HK-2 (cell line): ENCODE measurements around the gene DCAF5.
A peak's percentile ranks its signal among the peaks of the same experiment; 100 is the strongest.
"Not testable (repeated sequence)": the region's sequence is repeated elsewhere in the genome, so short reads cannot be mapped to it uniquely, and the experiment has no call there.

Source experiments
- DNase-seq: peaks from one replicate; pipeline ENCODE4 v3.0.0-alpha.2; 2018; ENCODE audit not compliant: unreplicated experiment

DCAF5 gene

GRCh38 chr14:69152902-69153151 is at the start of gene DCAF5:
Gene DCAF5 (minus strand): TSS chr14:69153119. CDS start chr14:69152978, 141 bp downstream.
- DNase-seq: peak; percentile 93

- no peak for DNase-seq
These were observed 46.9 kb upstream of the DCAF5 start for GRCh38 chr14:69199786-69200185.

DNA sequence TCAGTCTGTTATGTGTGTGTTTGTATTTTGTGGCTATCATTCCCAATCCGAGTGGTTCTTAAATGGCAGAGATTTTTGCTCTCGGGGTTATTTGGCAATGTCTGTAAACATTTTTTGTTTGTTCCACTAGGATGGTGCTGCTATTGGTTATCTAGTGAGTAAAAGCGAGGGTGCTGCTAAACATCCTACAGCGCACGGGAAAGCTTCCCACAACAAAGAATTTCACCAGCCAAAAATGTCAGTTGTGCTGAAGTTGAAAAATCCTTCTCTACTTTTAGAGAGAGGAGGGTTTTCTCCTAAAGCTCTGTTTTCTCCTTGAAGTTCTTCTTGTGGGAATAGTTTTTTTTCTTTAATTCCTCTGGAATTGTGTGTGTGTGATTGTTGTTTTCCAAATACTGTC is 40.8 kb upstream of the DCAF5 start:
- no peak for DNase-seq

DNA sequence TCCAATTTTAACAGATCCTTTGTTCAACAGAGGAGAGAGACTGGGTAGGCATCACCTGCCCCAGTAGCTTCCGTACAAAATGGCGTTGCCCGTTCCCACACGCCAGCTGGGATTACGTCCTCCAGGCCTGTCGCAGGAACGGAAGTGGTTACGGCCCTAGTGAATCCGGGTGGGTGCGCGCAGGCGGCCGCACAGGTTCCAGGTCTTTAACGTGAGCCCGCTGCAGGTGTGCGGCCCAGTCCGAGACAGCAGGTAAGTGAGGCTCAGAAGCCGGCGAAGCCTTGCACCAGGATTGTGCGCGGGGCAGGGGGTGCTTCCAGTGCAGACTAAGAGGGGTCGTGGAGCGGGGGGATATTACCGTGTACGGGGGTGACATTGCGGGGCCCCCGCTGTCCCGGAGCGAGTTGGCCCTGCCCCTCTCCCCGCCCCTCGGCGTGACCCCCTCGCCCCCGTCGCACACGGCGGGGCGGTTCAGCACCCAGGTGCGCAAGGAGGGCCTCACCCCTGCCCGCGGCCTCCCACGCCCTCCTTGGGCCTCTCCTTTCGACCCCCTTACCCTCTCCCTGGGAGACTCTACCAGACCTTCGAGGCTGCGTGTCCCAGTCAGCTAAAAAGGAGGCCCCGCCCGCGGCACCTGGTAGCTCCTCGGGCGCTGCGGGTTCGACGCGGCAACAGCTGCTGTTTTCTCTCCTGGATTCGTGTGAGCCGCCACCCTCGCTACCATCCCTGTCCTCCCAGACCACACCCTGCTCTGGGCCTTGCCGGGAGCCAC is 38.6 kb upstream of the DCAF5 start, which contains the start of gene EXD2:
TSS of gene EXD2 (plus strand) at position 159 of the 772 bp plus-strand sequence. CDS start 17,973 bp downstream, outside the sequence.
- DNase-seq: peak; percentile 88

DNA sequence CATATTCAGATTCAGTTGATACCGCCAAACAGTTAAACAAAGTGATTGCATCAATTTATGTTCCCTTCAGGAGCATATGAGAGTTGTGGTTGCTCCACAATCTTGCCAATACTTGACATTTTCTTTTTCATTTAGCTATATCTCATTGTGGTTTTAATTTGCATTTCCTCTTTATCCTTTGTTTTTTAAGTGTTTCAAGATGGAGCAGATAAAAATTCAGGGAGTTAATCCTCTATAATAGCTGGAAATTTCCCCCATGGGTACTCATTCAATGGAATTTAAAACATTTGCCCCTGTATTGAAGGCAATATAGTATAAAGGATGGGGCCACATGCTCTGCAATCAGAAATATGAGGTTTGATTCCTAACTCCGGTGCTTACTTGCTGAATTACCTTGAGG is 37.3 kb upstream of the DCAF5 start:
- DNase-seq: no peak

DNA sequence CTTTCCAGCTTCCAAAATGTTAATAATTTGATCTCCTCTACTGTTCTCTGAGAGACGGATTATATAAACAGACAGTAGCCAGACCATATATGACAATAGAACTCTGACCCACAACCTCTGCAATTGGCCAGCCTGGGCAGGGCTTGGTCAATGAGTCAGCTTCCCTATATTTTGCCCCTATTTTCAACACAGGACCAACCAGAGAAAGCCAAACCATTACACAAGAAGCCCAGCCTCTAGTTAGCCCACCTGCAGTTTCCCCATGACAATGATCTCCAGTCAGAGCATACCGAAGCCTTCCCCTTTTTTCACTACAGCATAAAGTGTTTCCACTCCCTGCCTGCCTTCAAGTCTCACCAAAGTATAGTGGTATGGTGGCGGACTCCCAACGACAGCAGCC is 30.8 kb upstream of the DCAF5 start:
- DNase-seq: no peak

DNA sequence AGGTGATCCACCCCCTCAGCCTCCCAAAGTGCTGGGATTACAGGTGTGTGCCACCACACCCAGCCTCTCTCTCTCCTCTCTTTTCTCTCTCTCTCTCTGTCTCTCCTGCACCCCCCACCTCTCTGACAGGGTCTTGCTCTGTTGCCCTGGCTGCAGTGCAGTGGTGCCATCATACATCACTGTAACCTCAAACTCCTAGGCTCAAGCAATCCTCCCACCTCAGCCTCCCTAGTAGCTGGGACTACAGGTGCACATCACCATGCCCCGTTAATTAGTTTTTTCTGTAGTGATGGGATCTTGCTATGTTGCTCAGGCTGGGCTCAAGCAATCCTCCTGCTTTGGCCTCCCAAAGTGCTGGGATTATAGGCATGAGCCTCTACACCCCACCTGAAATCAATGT is 29.7 kb upstream of the DCAF5 start:
- DNase-seq: not testable (repeated sequence)

GRCh38 chr14:69181491-69181890 is 28.6 kb upstream of the DCAF5 start:
- no peak for DNase-seq

GRCh38 chr14:69175130-69175529 is 22.2 kb upstream of the DCAF5 start:
- DNase-seq: no peak

DNA sequence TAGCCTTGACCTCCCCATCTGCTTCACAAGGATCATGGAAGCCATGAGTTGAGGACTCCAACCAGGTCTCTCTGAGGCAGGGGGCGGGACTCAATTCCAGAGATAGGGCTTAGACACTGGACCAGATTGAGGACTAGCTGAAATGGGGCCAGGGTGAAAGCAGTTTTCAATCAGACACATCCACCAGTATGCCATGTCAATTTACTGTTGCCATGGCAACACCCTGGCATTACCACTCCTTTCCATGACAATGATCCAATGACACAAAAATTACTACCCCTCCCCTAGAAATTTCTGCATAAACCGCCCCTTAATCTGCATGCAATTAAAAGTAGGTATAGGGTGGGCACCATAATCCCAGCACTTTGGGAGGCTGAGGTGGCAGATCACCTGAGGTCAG is 18.6 kb upstream of the DCAF5 start:
- DNase-seq: no peak

DNA sequence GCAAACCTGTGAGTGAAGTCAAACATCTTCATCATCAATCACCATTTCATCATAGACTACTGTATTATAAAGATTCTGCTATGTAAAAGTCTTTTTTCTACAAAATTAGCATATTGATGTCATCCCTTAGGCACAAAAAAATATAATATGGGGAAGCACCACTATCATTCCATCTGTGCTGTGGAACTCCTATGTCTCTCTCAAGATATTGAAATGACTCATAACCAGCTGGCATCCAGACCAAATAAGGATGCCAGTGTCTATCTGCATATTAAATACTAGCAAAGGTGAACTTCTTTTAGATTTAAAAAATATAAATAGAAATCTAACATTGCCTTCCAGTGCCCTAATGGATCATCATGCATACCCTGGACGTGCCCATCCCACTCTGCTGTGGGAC is 17.9 kb upstream of the DCAF5 start:
- no peak for DNase-seq

GRCh38 chr14:69165787-69166186 is 12.9 kb upstream of the DCAF5 start:
- DNase-seq: not testable (repeated sequence)

DNA sequence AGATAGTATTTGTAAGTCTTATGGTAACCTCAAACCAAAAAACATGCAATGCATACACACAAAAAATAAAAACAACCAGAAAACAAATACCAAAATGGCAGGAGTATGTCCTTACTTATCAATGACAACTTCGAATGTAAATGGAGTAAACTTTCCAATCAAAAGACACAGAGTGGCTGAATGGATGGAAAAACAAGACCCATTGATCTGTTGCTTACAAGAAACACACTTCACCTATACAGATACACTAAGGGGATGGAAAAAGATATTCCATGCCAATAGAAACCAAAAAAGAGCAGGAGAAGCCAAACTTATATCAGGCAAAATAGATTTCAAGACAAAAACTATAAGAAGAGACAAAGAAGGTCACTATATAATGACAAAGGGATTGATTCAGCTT is 8.7 kb upstream of the DCAF5 start:
- no peak for DNase-seq

GRCh38 chr14:69156224-69156623 is 3.3 kb upstream of the DCAF5 start:
- DNase-seq: no peak

GRCh38 chr14:69154779-69155178 is 1.9 kb upstream of the DCAF5 start:
- DNase-seq: no peak

DNA sequence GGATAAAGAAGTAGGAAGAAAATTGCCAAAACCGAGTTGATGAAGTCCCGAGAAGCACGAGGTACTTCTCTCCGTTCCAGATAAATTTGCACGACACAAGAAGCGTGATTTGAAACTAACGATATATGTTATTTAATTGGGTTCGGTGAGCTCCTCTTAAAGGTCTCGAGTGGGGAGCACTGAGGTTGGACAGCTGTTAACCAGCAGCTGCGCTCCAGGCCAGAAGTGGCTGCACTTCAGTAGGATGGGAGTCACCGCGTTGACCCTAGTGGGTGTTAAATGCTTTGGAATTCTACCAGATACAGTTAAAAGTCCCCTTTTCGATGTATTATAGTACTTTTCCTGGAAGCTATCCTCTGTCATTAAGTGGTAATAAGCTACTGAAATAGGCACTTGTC is 953 bp upstream of the DCAF5 start:
- DNase-seq: no peak

DNA sequence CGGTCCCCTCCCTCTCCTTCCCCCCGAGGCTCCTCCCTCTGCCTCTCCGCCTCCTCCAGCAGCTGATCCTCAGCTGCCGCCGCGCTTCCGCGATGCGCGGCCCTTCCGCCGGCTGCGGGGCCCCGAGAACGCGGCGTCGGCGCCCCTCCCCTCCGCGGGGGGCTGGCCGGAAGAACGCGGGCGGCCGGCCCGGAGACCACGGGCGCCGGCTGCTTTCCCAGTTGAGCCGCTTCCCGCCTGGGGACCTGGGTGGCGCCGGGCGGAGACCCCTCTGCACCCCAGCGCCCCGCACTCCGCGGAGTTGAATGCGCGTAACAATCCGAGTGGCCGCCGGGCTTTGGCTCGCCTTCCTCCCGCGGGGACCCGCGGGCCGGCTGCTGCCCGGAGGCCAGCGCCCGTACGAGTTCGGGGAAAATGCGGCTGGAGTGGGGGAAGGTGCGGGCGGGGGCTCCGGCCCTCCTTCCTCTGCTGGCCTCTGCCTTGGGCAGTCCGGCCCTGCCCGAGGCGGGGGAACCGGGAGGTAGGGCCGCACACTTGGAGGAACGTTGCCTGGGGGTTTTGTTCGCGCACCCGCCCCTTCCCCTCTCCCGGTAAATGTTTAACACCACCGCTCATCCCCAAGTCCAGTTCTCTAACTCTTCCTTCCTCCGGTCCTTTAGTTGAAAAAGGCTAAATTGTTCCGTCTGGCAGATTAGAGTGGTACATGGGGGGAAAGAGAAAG is 393 bp upstream of the DCAF5 start:
- peak; percentile 50 for DNase-seq

GRCh38 chr14:69152181-69152901 is 578 bp downstream of the DCAF5 start:
- no peak for DNase-seq

GRCh38 chr14:69151458-69152180 is 1.3 kb downstream of the DCAF5 start:
- peak; percentile 69 for DNase-seq

GRCh38 chr14:69149461-69150244 is 3.3 kb downstream of the DCAF5 start:
- no peak for DNase-seq

DNA sequence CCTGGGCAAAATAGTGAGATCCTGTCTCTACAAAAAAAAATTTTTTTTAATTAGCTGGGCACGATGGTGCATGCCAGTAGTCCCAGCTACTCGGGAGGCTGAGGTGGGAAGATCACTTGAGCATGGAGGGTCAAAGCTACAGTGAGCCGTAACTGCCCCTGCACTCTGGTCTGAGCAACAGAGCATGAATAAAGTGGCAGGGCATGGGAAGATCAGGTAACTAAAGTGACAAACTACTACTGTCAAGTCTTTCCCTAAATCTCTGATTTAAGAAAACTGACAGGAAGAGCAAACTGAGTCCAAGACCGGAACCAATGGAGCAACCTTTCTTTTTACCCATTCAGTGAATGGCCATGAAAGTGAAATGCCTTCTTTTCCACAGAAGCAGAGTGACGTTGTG is 10.8 kb downstream of the DCAF5 start:
- no peak for DNase-seq
